GM18505 (cell line): Measurements from ENCODE around the gene FOXL2NB.

ENCODE experiments used
- ATAC-seq: cut with Tn5 transposase; IDR thresholded peaks from one replicate; pipeline ENCODE4 v1.9.1; 2021; ENCODE audit not compliant: unreplicated experiment
- POLR2A ChIP-seq: IDR thresholded peaks from 4 replicates; pipeline ENCODE4 v1.6.1; 2011; ENCODE audit warnings: borderline replicate concordance; ENCODE audit not compliant: insufficient read depth, insufficient read length; ENCODE audit errors: extremely low read depth

FOXL2NB gene

GRCh38 chr3:138944929-138945708, 1.9 kb upstream of the FOXL2NB start:
- TF ChIP-seq POLR2A, result no peak
- ATAC-seq, result no peak

GRCh38 chr3:138945709-138946662, 1.0 kb upstream of the FOXL2NB start:
- TF ChIP-seq POLR2A, result no peak
- no peak for ATAC-seq

GRCh38 chr3:138947495-138948121, 591 bp downstream of the FOXL2NB start:
- no peak for ATAC-seq
- TF ChIP-seq POLR2A, result no peak

GRCh38 chr3:138948371-138949001, 1.5 kb downstream of the FOXL2NB start:
- no peak for TF ChIP-seq POLR2A
- ATAC-seq, result no peak

GRCh38 chr3:138949002-138949418, 2.0 kb downstream of the FOXL2NB start:
- ATAC-seq, result no peak
- TF ChIP-seq POLR2A, result no peak

- no peak for TF ChIP-seq POLR2A
- no peak for ATAC-seq
These were observed 2.5 kb downstream of the FOXL2NB start for GRCh38 chr3:138949445-138950005.

- ATAC-seq, result no peak
- TF ChIP-seq POLR2A, result no peak
These were observed 3.1 kb downstream of the FOXL2NB start for GRCh38 chr3:138950006-138950644.

- ATAC-seq, result no peak
- no peak for TF ChIP-seq POLR2A
These were observed 3.7 kb downstream of the FOXL2NB start for GRCh38 chr3:138950701-138951100.

GRCh38 chr3:138960417-138960852, 13.4 kb downstream of the FOXL2NB start:
- TF ChIP-seq POLR2A, result no peak
- ATAC-seq, result no peak

GRCh38 chr3:138962854-138963560, 16.0 kb downstream of the FOXL2NB start:
- no peak for TF ChIP-seq POLR2A
- no peak for ATAC-seq

GRCh38 chr3:138964264-138964663, 17.2 kb downstream of the FOXL2NB start:
- ATAC-seq, result no peak
- TF ChIP-seq POLR2A, result no peak
